SK-N-SH treated with all-trans-retinoic acid at 6 μM for 48 hours (cell line): Measurements from ENCODE around the gene DNAH8.

Source experiments
- ARNTL ChIP-seq: fragments of 450-650 bp; formaldehyde crosslinking; IDR thresholded peaks from 2 replicates; pipeline ENCODE4 v1.5.0; 2020; ENCODE audit warnings: low read depth, mild to moderate bottlenecking, moderate library complexity, borderline replicate concordance
- OSR1 ChIP-seq: fragments of 250-450 bp; sonication (Bioruptor Pico); IDR thresholded peaks from 2 replicates; pipeline ENCODE4 v1.8.0; 2022; ENCODE audit warnings: moderate library complexity, mild to moderate bottlenecking, inconsistent platforms
- PPARA ChIP-seq: fragments of 250-450 bp; sonication (Bioruptor Pico); IDR thresholded peaks from 2 replicates; pipeline ENCODE4 v1.5.0; 2020; ENCODE audit warnings: mild to moderate bottlenecking, borderline replicate concordance
- TCF4 ChIP-seq: fragments of 250-450 bp; sonication (Bioruptor Pico); IDR thresholded peaks from 2 replicates; pipeline ENCODE4 v1.8.0; 2021; ENCODE audit warnings: mild to moderate bottlenecking, moderate library complexity, borderline replicate concordance
- ZC3H10 ChIP-seq: fragments of 250-450 bp; sonication (Bioruptor Pico); IDR thresholded peaks from 2 replicates; pipeline ENCODE4 v1.5.1; 2021; ENCODE audit warnings: mild to moderate bottlenecking, moderate library complexity
- ZNF565 ChIP-seq: fragments of 450-650 bp; formaldehyde crosslinking; conservative IDR thresholded peaks from 2 replicates; pipeline ENCODE4 v1.5.0; 2020; ENCODE audit warnings: low read depth, mild to moderate bottlenecking, moderate library complexity

DNA sequence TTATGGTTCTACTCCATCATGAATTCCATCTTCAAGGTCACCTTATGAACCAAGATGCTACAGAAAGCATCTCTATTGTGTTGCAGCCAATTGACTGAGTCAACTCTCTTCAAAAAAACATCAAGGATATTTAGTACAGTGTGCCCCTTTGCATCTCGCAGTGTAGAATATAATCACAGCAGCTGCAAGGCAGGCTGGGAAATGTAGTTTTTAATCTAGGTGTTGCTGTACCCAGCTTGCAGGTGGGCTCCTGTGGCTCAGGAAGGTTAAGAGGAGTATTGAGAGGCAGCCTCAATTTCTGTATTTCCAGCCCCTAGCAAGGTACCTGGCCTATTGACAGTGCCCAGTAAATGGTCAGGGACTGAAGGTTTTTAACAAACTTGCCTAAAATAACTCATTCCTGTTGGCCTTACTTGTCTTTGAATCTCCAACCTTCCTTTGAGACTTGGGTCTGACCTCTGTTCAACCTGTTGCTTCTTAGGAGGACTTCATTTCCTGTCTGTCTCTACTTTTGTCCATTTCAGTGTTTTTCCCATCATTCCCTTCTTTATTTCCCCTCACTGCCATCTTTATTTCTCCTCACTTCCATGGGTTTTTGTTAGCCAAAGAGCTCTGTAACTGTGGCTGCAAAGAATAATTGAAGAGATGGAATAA is 150.5 kb downstream of the DNAH8 start:
- TF ChIP-seq OSR1 (CRISPR knock-in tag) (no peak), PPARA (CRISPR knock-in tag) (no peak), ARNTL (no peak), ZNF565 (CRISPR knock-in tag) (no peak), ZC3H10 (CRISPR knock-in tag) (no peak), TCF4 (CRISPR knock-in tag) (no peak)
